HG03342 (cell line): Measurements from ENCODE around the gene DCXR.

Experiments
- ATAC-seq: cut with Tn5 transposase; IDR thresholded peaks from one replicate; pipeline ENCODE4 v1.9.1; 2021; ENCODE audit warnings: mild to moderate bottlenecking, moderate library complexity; ENCODE audit not compliant: unreplicated experiment

The DCXR gene

GRCh38 chr17:82055965-82056728 is 18.6 kb upstream of the DCXR start:
- no peak for ATAC-seq

- no peak for ATAC-seq
These were observed 17.8 kb upstream of the DCXR start for GRCh38 chr17:82055023-82055964.

GRCh38 chr17:82054351-82055022 is 17.0 kb upstream of the DCXR start:
- ATAC-seq, result no peak

- ATAC-seq, result no peak
These were observed 16.2 kb upstream of the DCXR start for GRCh38 chr17:82053556-82054263.

GRCh38 chr17:82053130-82053529 is 15.6 kb upstream of the DCXR start:
- no peak for ATAC-seq

GRCh38 chr17:82052638-82053059 is 15.2 kb upstream of the DCXR start:
- ATAC-seq, result no peak

GRCh38 chr17:82051776-82052637 is 14.5 kb upstream of the DCXR start, which contains the start of the genes GPS1 and RFNG:
Gene GPS1 (plus strand): TSS chr17:82051898. CDS start chr17:82051932, 34 bp downstream.
Gene RFNG (minus strand): TSS chr17:82051811. CDS start chr17:82051766, 45 bp downstream.
- ATAC-seq, result no peak

GRCh38 chr17:82050761-82051641 is 13.5 kb upstream of the DCXR start:
- no peak for ATAC-seq

- ATAC-seq, result no peak
These were observed 12.8 kb upstream of the DCXR start for GRCh38 chr17:82050152-82050760.

- no peak for ATAC-seq
These were observed 12.0 kb upstream of the DCXR start for GRCh38 chr17:82049521-82049971.

GRCh38 chr17:82049106-82049505 is 11.6 kb upstream of the DCXR start:
- no peak for ATAC-seq

GRCh38 chr17:82048571-82048971 is 11.1 kb upstream of the DCXR start:
- no peak for ATAC-seq

GRCh38 chr17:82047914-82048570 is 10.5 kb upstream of the DCXR start:
- ATAC-seq, result no peak

GRCh38 chr17:82047379-82047778 is 9.9 kb upstream of the DCXR start:
- ATAC-seq, result no peak

- ATAC-seq, result no peak
These were observed 9.4 kb upstream of the DCXR start for GRCh38 chr17:82046903-82047302.

- ATAC-seq, result no peak
These were observed 8.5 kb upstream of the DCXR start for GRCh38 chr17:82045936-82046484.

GRCh38 chr17:82043507-82043906 is 6.0 kb upstream of the DCXR start:
- no peak for ATAC-seq
